HepG2 (cell line): ENCODE data around the gene XXYLT1. TPM values are rescaled to one million over a fixed set of nuclear protein-coding genes. Genes with fewer than 3 reads are reported as not detected.

ENCODE experiments used
- ATAC-seq: fragments of 200-7000 bp; cut with Tn5 transposase; 3 replicates; pipeline ENCODE4 v1.9.1; 2020; ENCODE audit warnings: mild to moderate bottlenecking, moderate library complexity
- BruUV-seq: library from RNA; stranded (reverse); fragments of 400-500 nt; replicated peaks from 2 replicates; lab custom pipeline; 2021; lab: Mats Ljungman, UMichigan
- CTCF ChIA-PET: fragments of 300-600 bp; formaldehyde crosslinking; extraction: SDS; loops from one replicate; lab custom pipeline; 2021; ENCODE audit warnings: low total read pairs, inconsistent platforms, low intra/inter-chr PET ratio; lab: Yijun Ruan, JAX
- POLR2A ChIA-PET: fragments of 350-600 bp; sonication (Branson Sonifier 250); formaldehyde crosslinking; loops from one replicate; lab custom pipeline; 2020; ENCODE audit warnings: antibody characterized with exemption, inconsistent platforms; lab: Yijun Ruan, JAX
- DNase-seq: peaks from one replicate; pipeline ENCODE4 v3.0.0-alpha.2; 2015; ENCODE audit warnings: low spot score
- FAIRE-seq: peaks from 3 replicates; lab custom pipeline; 2011; peaks lifted over from hg19 to GRCh38; lab: Jason Lieb, UNC
- H2AFZ ChIP-seq: one replicate; pipeline ENCODE4 v1.6.1; 2011; ENCODE audit warnings: low read length, inconsistent platforms
- H3K27ac ChIP-seq: fragments of 300-600 bp; 3 replicates; pipeline ENCODE4 v1.8.0; 2011; ENCODE audit warnings: mixed run types, mild to moderate bottlenecking, mixed read lengths, low read length, inconsistent platforms; ENCODE audit not compliant: insufficient read depth; ENCODE audit errors: extremely low read length
- H3K27me3 ChIP-seq, 2 experiments: fragments of 200-600 bp in 1 of 2; 2 replicates in 1 of 2; 3 replicates in 1 of 2; pipeline versions ENCODE4 v1.6.0 to v1.8.0; 2011; ENCODE audit warnings: low read length in 2 of 2, mild to moderate bottlenecking in 2 of 2, moderate library complexity in 2 of 2, inconsistent platforms in 1 of 2; ENCODE audit not compliant: insufficient read depth in 2 of 2, control insufficient read depth in 1 of 2
- H3K36me3 ChIP-seq, 2 experiments: fragments of 200-600 bp in 1 of 2; replicated peaks in 1 of 2; 2 replicates in 1 of 2; 3 replicates in 1 of 2; pipeline versions ENCODE4 v1.5.1 to v1.8.0; 2011; ENCODE audit warnings: low read length in 2 of 2, inconsistent platforms in 1 of 2; ENCODE audit not compliant: insufficient read depth in 2 of 2, control insufficient read depth in 1 of 2
- H3K4me1 ChIP-seq: 2 replicates; pipeline ENCODE4 v1.5.1; 2012; ENCODE audit warnings: low read length, inconsistent platforms; ENCODE audit not compliant: insufficient read depth
- H3K4me2 ChIP-seq: 2 replicates; pipeline ENCODE4 v1.6.0; 2011; ENCODE audit warnings: low read depth, low read length, inconsistent platforms
- H3K4me3 ChIP-seq, 3 experiments: fragments of 200-600 bp in 1 of 3; sonication (generic), shearing (Covaris generic) in 1 of 3; replicated peaks in 1 of 3; 2 replicates each; pipeline ENCODE4 v1.5.1; 2011 to 2016; ENCODE audit warnings: low read length in 3 of 3, inconsistent platforms in 2 of 3, low read depth in 2 of 3, mild to moderate bottlenecking in 2 of 3, control low read depth in 1 of 3, mixed read lengths in 1 of 3; ENCODE audit not compliant: insufficient read depth in 1 of 3
- H3K79me2 ChIP-seq: one replicate; pipeline ENCODE4 v1.6.1; 2011; ENCODE audit warnings: low read length, inconsistent platforms; ENCODE audit not compliant: insufficient read depth
- H3K9ac ChIP-seq: 2 replicates; pipeline ENCODE4 v1.6.0; 2011; ENCODE audit warnings: mild to moderate bottlenecking, low read depth, low read length, inconsistent platforms; ENCODE audit not compliant: insufficient read depth
- H3K9me3 ChIP-seq: 2 replicates; pipeline ENCODE4 v1.5.1; 2012; ENCODE audit warnings: mild to moderate bottlenecking, low read length
- H4K20me1 ChIP-seq: 2 replicates; pipeline ENCODE4 v1.6.0; 2011; ENCODE audit warnings: inconsistent platforms, mild to moderate bottlenecking, low read length, moderate library complexity; ENCODE audit not compliant: insufficient read depth
- HDAC6 ChIP-seq: fragments of 200-600 bp; sonication (generic); IDR thresholded peaks from 2 replicates; pipeline ENCODE4 v1.7.0; 2017; ENCODE audit warnings: mild to moderate bottlenecking, antibody characterized with exemption, low read length, low read depth
- NR3C1 ChIP-seq: sonication (generic); formaldehyde crosslinking; IDR thresholded peaks from 2 replicates; pipeline ENCODE4 v1.4.0; 2020; ENCODE audit warnings: missing genetic modification reagents
- ZNF646 ChIP-seq: sonication (generic); formaldehyde crosslinking; IDR thresholded peaks from 2 replicates; pipeline ENCODE4 v1.9.0; 2021; ENCODE audit warnings: mild to moderate bottlenecking, missing genetic modification reagents
- WGBS: methylation state at CpG from one replicate; pipeline ENCODE4 v1.1.6; 2017; ENCODE audit warnings: low lambda C conversion rate; 5-methylcytosine and 5-hydroxymethylcytosine counted together
- in situ Hi-C: cut with HindIII; loops from 2 replicates; pipeline ENCODE4 v1.10.0; 2017; ENCODE audit warnings: low pct_unique_long_range_greater_than_20kb; ENCODE audit not compliant: extremely low pct_ligation_motif_present
- intact Hi-C: fragments of 100-400 bp; cut with micrococcal nuclease; formaldehyde crosslinking; loops from one replicate; pipeline ENCODE4 v1.10.0; 2022; ENCODE audit not compliant: unreplicated experiment
- polyA plus RNA-seq, 8 experiments: library from polyadenylated mRNA; depleted of rRNA in 3 of 8; stranded (reverse) in 7 of 8; unstranded in 1 of 8; fragments of >200 nt; fragmentation: Illumina TruSeq in 4 of 8; extraction: Trizol in 4 of 8; gene quantifications; 2 replicates each; pipeline versions ENCODE4 v1.2.1 to v1.2.3, GENCODE V29; 2011 to 2016; ENCODE audit warnings: low read depth in 4 of 8, missing spikeins in 1 of 8, mixed read lengths in 1 of 8; ENCODE audit not compliant: insufficient read depth in 1 of 8
- total RNA-seq, 5 experiments: library from RNA; depleted of rRNA; stranded (reverse); fragments of >200 nt; fragmentation: Illumina TruSeq; extraction: Trizol; gene quantifications; 2 replicates each; pipeline ENCODE4 v1.2.3, GENCODE V29; 2016; ENCODE audit warnings: low read depth in 1 of 5
- TF ChIP-seq, protein P1 (sequence below): fragments of 450-650 bp; IDR thresholded peaks from 2 replicates; pipeline ENCODE4 v1.6.1; 2016

The XXYLT1 gene
- total and polyA plus RNA-seq, 2 of the 13 experiments (the other 11 are each of a cell fraction or from before 2014, with no cell fraction given), result 17.7 to 19.0 TPM

DNA sequence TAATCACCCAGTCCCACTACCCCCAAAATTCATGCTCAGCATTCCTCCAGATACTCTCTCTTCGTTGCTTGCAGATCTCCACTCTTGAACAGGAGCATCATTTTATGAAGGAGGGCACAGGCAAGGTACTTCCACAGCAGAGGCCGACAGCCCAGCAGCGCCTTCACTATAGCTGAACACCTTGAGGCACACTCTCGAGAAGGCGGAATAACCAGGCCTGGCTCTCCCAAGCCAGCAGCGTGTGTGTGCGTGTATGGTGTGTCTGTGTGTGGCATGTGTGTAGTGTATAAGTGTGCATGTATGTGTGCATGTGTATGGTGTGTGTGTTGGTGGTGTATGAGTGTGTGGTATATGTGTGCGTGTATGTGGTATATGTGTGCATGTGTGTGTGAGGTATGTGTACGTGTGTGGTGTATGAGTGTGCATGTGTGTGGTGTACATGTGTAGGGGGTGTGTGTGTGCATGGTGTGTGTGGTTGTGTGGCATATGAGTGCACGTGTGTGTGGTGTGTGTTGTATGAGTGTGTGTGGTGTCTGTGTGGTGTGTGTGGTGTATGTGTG lies 161.8 kb downstream of the XXYLT1 start:
- no peak overlapping the region for H3K9ac ChIP-seq
- DNase-seq, result no peak
- H3K36me3 ChIP-seq, result peaks cover 2 to 6% of the 10 kb centered on the region in 2 experiments; a peak in 3 of 5 replicates
- BruUV-seq, result no TSS peak
- peaks cover 40% of the 10 kb centered on the region for H3K4me1 ChIP-seq
- ATAC-seq, result no peak
- H2AFZ ChIP-seq, result no peak overlapping the region
- ChIA-PET POLR2A (no interaction called here), CTCF (no interaction called here)
- no peak overlapping the region for H3K27ac ChIP-seq
- intact Hi-C loops (loop anchor here (10.0 kb wide), 1 partner anchor 74 kb away; no protein-coding TSS in a partner anchor), in situ Hi-C loops (loop anchor here (5.0 kb wide), 3 partner anchors 77 to 422 kb away; partner anchors contain the start of gene FAM43A)
- peak; percentile 73 for FAIRE-seq
- H3K27me3 ChIP-seq, result no peaks in the 10 kb centered on the region
- no peak overlapping the region for H3K4me3 ChIP-seq
- TF ChIP-seq, protein P1, sequence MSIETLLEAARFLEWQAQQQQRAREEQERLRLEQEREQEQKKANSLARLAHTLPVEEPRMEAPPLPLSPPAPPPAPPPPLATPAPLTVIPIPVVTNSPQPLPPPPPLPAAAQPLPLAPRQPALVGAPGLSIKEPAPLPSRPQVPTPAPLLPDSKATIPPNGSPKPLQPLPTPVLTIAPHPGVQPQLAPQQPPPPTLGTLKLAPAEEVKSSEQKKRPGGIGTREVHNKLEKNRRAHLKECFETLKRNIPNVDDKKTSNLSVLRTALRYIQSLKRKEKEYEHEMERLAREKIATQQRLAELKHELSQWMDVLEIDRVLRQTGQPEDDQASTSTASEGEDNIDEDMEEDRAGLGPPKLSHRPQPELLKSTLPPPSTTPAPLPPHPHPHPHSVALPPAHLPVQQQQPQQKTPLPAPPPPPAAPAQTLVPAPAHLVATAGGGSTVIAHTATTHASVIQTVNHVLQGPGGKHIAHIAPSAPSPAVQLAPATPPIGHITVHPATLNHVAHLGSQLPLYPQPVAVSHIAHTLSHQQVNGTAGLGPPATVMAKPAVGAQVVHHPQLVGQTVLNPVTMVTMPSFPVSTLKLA, result 0 out of 2 replicates have a peak, but pooled peaks have one; percentile 23
- TF ChIP-seq NR3C1 (CRISPR knock-in tag) (no peak), ZNF646 (CRISPR knock-in tag) (0 out of 2 replicates have a peak, but pooled peaks have one; percentile 15), HDAC6 (no peak)
- 89% methylated on average over 10 of the region's 10 CpGs for whole genome bisulfite sequencing
- no peaks in the 10 kb centered on the region for H3K79me2 ChIP-seq
- no peaks in the 10 kb centered on the region for H4K20me1 ChIP-seq
- no peaks in the 10 kb centered on the region for H3K9me3 ChIP-seq
- no peak overlapping the region for H3K4me2 ChIP-seq
